A549 (cell line): ENCODE results near the gene GGN.

ENCODE experiments used
- BHLHE40 ChIP-seq: IDR thresholded peaks from 2 replicates; pipeline ENCODE4 v1.6.1; 2012; ENCODE audit warnings: low read depth, low read length, inconsistent platforms
- CBX2 ChIP-seq: fragments of 200-600 bp; sonication (generic); IDR thresholded peaks from 2 replicates; pipeline ENCODE4 v1.6.1; 2016; ENCODE audit warnings: low read depth, mild to moderate bottlenecking, borderline replicate concordance
- CEBPB ChIP-seq, 2 experiments: fragments of >200 bp in 1 of 2; sonication (Bioruptor Twin) in 1 of 2; formaldehyde crosslinking in 1 of 2; IDR thresholded peaks; 2 replicates each; pipeline ENCODE4 v1.6.1; 2012 to 2016
- CTCF ChIP-seq: fragments of >200 bp; sonication (Bioruptor Twin); formaldehyde crosslinking; IDR thresholded peaks from 3 replicates; pipeline ENCODE4 v1.5.1; 2016
- ELK1 ChIP-seq: fragments of 150-350 bp; IDR thresholded peaks from 2 replicates; pipeline ENCODE4 v1.6.1; 2014; ENCODE audit warnings: low read depth, mild to moderate bottlenecking, low read length
- EP300 ChIP-seq, 2 experiments: fragments of >200 bp; sonication (Bioruptor Twin); formaldehyde crosslinking; IDR thresholded peaks; 2 replicates in 1 of 2; 3 replicates in 1 of 2; pipeline ENCODE4 v1.6.1; 2016 to 2017
- ESRRA ChIP-seq: fragments of 150-350 bp; IDR thresholded peaks from 2 replicates; pipeline ENCODE4 v1.6.1; 2014; ENCODE audit warnings: mild to moderate bottlenecking, low read length, borderline replicate concordance
- HOXB5 ChIP-seq: fragments of 250-450 bp; sonication (Bioruptor Pico); IDR thresholded peaks from 2 replicates; pipeline ENCODE4 v1.5.0; 2020; ENCODE audit warnings: mild to moderate bottlenecking, moderate library complexity
- JUN ChIP-seq, 2 experiments: fragments of >200 bp; sonication (Bioruptor Twin); formaldehyde crosslinking; IDR thresholded peaks; 2 replicates in 1 of 2; 3 replicates in 1 of 2; pipeline ENCODE4 v1.6.1; 2016 to 2017
- KDM5A ChIP-seq: fragments of 200-600 bp; sonication (generic); IDR thresholded peaks from 2 replicates; pipeline ENCODE4 v1.6.1; 2016; ENCODE audit warnings: antibody characterized with exemption, mild to moderate bottlenecking
- MAFK ChIP-seq: fragments of 450-650 bp; IDR thresholded peaks from 2 replicates; pipeline ENCODE4 v1.6.1; 2014; ENCODE audit not compliant: partially characterized antibody
- MAZ ChIP-seq: fragments of 150-350 bp; IDR thresholded peaks from 2 replicates; pipeline ENCODE4 v1.6.1; 2014; ENCODE audit warnings: antibody characterized with exemption, low read depth, low read length, borderline replicate concordance
- NFE2L2 ChIP-seq: fragments of 150-350 bp; conservative IDR thresholded peaks from 2 replicates; pipeline ENCODE4 v1.6.1; 2014; ENCODE audit warnings: low read length

- TF ChIP-seq CTCF, result no peak
- no peak for TF ChIP-seq MAZ
- no peak for TF ChIP-seq HOXB5 (CRISPR knock-in tag)
- TF ChIP-seq MAFK, result no peak
- no peak for TF ChIP-seq JUN (IDR thresholded peaks at IDR 0.05)
- no peak for TF ChIP-seq CEBPB (IDR thresholded peaks at IDR 0.05)
- TF ChIP-seq EP300 (IDR thresholded peaks at IDR 0.05), result no peak
- TF ChIP-seq ELK1, result no peak
- no peak for TF ChIP-seq KDM5A
- TF ChIP-seq NFE2L2, result no peak
- TF ChIP-seq BHLHE40, result no peak
- no peak for TF ChIP-seq CBX2
- no peak for TF ChIP-seq ESRRA
Measured at GRCh38 chr19:38359242-38360021, 28.4 kb downstream of the GGN start.
